Measurements from ENCODE around the gene NTHL1. TPM values are rescaled to one million over a fixed set of nuclear protein-coding genes. Genes with fewer than 3 reads are reported as not detected.

The NTHL1 gene
- total RNA-seq, 1 donor from 2014 or later: 12.6 TPM

DNA sequence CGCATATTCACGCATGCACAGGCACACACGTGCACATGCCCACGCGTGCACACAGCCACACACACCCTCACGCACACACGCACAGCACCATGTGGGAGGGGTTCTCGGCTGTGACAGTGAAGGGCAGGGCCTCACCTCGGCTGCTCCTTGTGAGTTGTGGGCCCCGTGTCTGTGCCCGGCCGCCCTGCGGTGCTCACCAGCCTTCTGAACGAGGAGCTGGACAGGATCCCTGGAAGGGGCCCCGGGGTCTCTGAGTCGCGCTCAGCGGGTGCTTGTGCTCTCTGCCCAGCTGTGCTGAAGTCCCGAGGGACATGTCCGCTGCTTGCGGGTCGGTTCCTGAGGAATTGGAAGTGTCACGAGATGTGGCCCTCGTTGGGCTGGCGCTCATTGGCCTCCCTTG, 16.2 kb upstream of the NTHL1 start:
- Mint-ChIP-seq H3K4me3 (ENCODE audit: unreplicated experiment) (no peak overlapping the region), H3K27ac (ENCODE audit: unreplicated experiment) (no peak overlapping the region), H3K4me1 (ENCODE audit: low read depth) (no peaks in the 10 kb centered on the region), H3K36me3 (ENCODE audit: low read depth) (peaks cover 20% of the 10 kb centered on the region), H3K9me3 (ENCODE audit: low read depth) (no peaks in the 10 kb centered on the region), H3K27me3 (ENCODE audit: low read depth) (no peaks in the 10 kb centered on the region)
- DNase-seq (ENCODE audit: low spot score): no peak
- TF ChIP-seq, protein P1, sequence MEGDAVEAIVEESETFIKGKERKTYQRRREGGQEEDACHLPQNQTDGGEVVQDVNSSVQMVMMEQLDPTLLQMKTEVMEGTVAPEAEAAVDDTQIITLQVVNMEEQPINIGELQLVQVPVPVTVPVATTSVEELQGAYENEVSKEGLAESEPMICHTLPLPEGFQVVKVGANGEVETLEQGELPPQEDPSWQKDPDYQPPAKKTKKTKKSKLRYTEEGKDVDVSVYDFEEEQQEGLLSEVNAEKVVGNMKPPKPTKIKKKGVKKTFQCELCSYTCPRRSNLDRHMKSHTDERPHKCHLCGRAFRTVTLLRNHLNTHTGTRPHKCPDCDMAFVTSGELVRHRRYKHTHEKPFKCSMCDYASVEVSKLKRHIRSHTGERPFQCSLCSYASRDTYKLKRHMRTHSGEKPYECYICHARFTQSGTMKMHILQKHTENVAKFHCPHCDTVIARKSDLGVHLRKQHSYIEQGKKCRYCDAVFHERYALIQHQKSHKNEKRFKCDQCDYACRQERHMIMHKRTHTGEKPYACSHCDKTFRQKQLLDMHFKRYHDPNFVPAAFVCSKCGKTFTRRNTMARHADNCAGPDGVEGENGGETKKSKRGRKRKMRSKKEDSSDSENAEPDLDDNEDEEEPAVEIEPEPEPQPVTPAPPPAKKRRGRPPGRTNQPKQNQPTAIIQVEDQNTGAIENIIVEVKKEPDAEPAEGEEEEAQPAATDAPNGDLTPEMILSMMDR (IDR thresholded peaks at IDR 0.05): no peak

DNA sequence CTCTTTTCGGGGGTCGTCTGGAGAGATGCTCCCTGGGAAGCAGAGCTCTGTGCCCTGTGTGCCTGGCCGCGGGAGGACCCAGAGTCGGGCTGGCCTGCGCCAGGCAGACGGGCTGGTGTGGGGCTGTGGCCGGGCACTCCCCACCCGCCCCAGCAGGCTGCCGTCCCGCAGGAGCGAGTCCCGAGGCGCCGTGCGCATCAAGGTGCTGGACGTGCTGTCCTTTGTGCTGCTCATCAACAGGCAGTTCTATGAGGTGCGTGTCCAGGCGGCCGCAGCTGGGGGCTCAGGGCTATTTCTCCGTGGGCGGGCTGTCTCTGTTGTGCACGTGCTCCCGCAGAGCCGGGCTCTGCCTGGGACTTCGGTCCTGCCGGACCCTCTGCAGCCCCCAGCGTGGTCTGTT, 15.2 kb upstream of the NTHL1 start:
- no peak for DNase-seq (ENCODE audit: low spot score)
- Mint-ChIP-seq H3K4me3 (ENCODE audit: unreplicated experiment) (no peak overlapping the region), H3K9me3 (ENCODE audit: low read depth) (no peaks in the 10 kb centered on the region), H3K4me1 (ENCODE audit: low read depth) (no peaks in the 10 kb centered on the region), H3K27me3 (ENCODE audit: low read depth) (no peaks in the 10 kb centered on the region), H3K27ac (ENCODE audit: unreplicated experiment) (no peak overlapping the region), H3K36me3 (ENCODE audit: low read depth) (peaks cover 23% of the 10 kb centered on the region)
- TF ChIP-seq, protein P1 (IDR thresholded peaks at IDR 0.05): no peak

DNA sequence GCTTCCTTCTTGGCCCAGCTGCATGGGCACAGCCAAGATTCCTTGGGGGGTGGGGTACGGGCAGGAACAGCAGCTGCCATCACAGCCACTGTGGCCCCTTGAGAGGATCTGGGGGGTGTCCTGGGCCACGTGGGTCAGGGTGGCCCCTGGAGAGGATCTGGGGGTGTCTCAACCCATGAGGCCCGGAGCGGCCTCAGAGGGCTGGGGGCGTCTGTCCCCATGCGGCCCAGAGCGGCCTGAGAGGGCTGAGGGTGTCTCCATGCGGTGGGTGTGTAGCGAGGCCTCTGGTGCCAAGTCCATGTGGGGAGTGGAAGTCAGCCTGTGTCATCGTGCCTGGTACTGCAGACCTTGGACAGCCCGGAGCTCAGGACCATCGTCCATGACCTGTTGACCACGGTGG, 13.9 kb upstream of the NTHL1 start:
- TF ChIP-seq, protein P1 (IDR thresholded peaks at IDR 0.05): no peak
- Mint-ChIP-seq H3K4me3 (ENCODE audit: unreplicated experiment) (no peak overlapping the region), H3K27me3 (ENCODE audit: low read depth) (no peaks in the 10 kb centered on the region), H3K27ac (ENCODE audit: unreplicated experiment) (no peak overlapping the region), H3K36me3 (ENCODE audit: low read depth) (peaks cover 21% of the 10 kb centered on the region), H3K4me1 (ENCODE audit: low read depth) (no peaks in the 10 kb centered on the region), H3K9me3 (ENCODE audit: low read depth) (no peaks in the 10 kb centered on the region)
- no peak for DNase-seq (ENCODE audit: low spot score)

DNA sequence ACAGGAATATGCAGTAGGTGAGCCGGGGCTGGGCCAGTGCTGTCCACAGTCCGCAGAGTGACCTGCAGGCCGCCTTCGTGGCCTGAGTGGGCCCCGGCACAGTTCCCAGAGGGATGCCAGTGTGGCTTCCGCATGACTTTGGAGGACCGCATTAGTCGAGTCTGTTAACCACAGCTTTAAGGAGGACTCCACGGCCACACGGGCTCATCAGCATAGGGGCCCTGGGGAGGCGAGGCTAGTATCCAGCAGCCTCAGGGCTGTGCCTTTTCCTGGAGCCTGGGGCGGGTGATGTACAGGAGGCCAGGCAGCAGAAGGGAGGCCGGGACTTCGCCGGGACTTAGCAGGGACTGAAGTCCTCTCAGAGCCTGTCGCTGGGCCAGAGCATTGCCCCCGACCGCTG, 13.4 kb upstream of the NTHL1 start:
- TF ChIP-seq, protein P1 (IDR thresholded peaks at IDR 0.05): no peak
- peaks cover 18% of the 10 kb centered on the region for H3K36me3 Mint-ChIP-seq (ENCODE audit: low read depth)
- no peaks in the 10 kb centered on the region for H3K27me3 Mint-ChIP-seq (ENCODE audit: low read depth)
- no peak overlapping the region for H3K4me3 Mint-ChIP-seq (ENCODE audit: unreplicated experiment)
- no peaks in the 10 kb centered on the region for H3K9me3 Mint-ChIP-seq (ENCODE audit: low read depth)
- no peaks in the 10 kb centered on the region for H3K4me1 Mint-ChIP-seq (ENCODE audit: low read depth)
- no peak for DNase-seq (ENCODE audit: low spot score)
- H3K27ac Mint-ChIP-seq (ENCODE audit: unreplicated experiment): no peak overlapping the region

DNA sequence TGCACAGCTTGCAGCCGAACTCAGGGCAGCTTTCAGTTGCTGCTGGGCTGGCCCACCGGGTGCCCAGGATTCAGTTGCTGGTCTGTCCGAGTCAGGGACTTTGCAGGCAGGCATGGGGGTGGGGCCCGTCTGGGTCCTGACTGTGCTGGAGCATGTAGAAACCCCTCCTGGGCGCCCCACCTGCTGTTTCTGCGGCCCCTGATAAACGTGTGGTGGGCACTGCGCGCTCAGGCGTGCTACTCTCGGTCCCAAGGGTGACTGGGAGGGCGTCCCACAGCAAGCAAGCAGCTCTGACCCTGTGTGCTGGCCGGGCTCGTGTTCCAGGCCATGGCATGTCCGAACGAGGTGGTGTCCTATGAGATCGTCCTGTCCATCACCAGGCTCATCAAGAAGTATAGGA, 12.7 kb upstream of the NTHL1 start:
- Mint-ChIP-seq H3K4me1 (ENCODE audit: low read depth) (no peaks in the 10 kb centered on the region), H3K27me3 (ENCODE audit: low read depth) (no peaks in the 10 kb centered on the region), H3K36me3 (ENCODE audit: low read depth) (peaks cover 17% of the 10 kb centered on the region), H3K9me3 (ENCODE audit: low read depth) (no peaks in the 10 kb centered on the region), H3K4me3 (ENCODE audit: unreplicated experiment) (no peak overlapping the region), H3K27ac (ENCODE audit: unreplicated experiment) (no peak overlapping the region)
- DNase-seq (ENCODE audit: low spot score): no peak
- TF ChIP-seq, protein P1 (IDR thresholded peaks at IDR 0.05): no peak

All from chondrocyte (in vitro differentiated cells).